Measurements from ENCODE around the gene LIN28B. TPM values are rescaled to one million over a fixed set of nuclear protein-coding genes. Genes with fewer than 3 reads are reported as not detected.

LIN28B gene
- total RNA-seq, 1 donor from 2014 or later: not detected

- no peak for TF ChIP-seq CTCF (conservative IDR thresholded peaks at IDR 0.05; ENCODE audit: low read depth, low read length)
- no peak for DNase-seq (ENCODE audit: low read depth)
- no peak overlapping the region for H3K4me3 ChIP-seq (ENCODE audit: low read depth, low read length)
Measured at GRCh38 chr6:104930939-104931338, 26.0 kb upstream of the LIN28B start.

- TF ChIP-seq CTCF (conservative IDR thresholded peaks at IDR 0.05; ENCODE audit: low read depth, low read length): no peak
- no peak overlapping the region for H3K4me3 ChIP-seq (ENCODE audit: low read depth, low read length)
- no peak for DNase-seq (ENCODE audit: low read depth)
Measured at GRCh38 chr6:104936766-104937535, 20.0 kb upstream of the LIN28B start.

GRCh38 chr6:104940238-104940892 is 16.5 kb upstream of the LIN28B start:
- DNase-seq (ENCODE audit: low read depth): no peak
- no peak for TF ChIP-seq CTCF (conservative IDR thresholded peaks at IDR 0.05; ENCODE audit: low read depth, low read length)
- no peak overlapping the region for H3K4me3 ChIP-seq (ENCODE audit: low read depth, low read length)

- DNase-seq (ENCODE audit: low read depth): no peak
- H3K4me3 ChIP-seq (ENCODE audit: low read depth, low read length): peak overlapping the region; percentile 19
- TF ChIP-seq CTCF (conservative IDR thresholded peaks at IDR 0.05; ENCODE audit: low read depth, low read length): peak; percentile 32
Measured at GRCh38 chr6:104940893-104941728, 15.8 kb upstream of the LIN28B start.

GRCh38 chr6:104941729-104942091 is 15.2 kb upstream of the LIN28B start:
- no peak overlapping the region for H3K4me3 ChIP-seq (ENCODE audit: low read depth, low read length)
- DNase-seq (ENCODE audit: low read depth): no peak
- TF ChIP-seq CTCF (conservative IDR thresholded peaks at IDR 0.05; ENCODE audit: low read depth, low read length): no peak

- no peak overlapping the region for H3K4me3 ChIP-seq (ENCODE audit: low read depth, low read length)
- TF ChIP-seq CTCF (conservative IDR thresholded peaks at IDR 0.05; ENCODE audit: low read depth, low read length): no peak
- DNase-seq (ENCODE audit: low read depth): no peak
Measured at GRCh38 chr6:104943781-104944180, 13.1 kb upstream of the LIN28B start.

All from epithelial cell of proximal tubule (primary cell).